ENCODE data around the gene LCN12.

- TF ChIP-seq CTCF (conservative IDR thresholded peaks at IDR 0.05; ENCODE audit: low read depth, low read length): no peak
- TF ChIP-seq EZH2 (IDR thresholded peaks at IDR 0.05; ENCODE audit: borderline replicate concordance, low read depth, low read length, poor library complexity, severe bottlenecking): no peak
Measured at GRCh38 chr9:136957461-136957860, 5.4 kb downstream of the LCN12 start.

Measured in A673 (cell line).